Non-pigmented ciliary epithelial cell (primary cell): ENCODE results near the gene TBCCD1.
"Not testable (repeated sequence)": the region's sequence is repeated elsewhere in the genome, so short reads cannot be mapped to it uniquely, and the experiment has no call there.

Experiments used
- DNase-seq: peaks from one replicate; pipeline ENCODE4 v3.0.0-alpha.2; 2010; ENCODE audit warnings: low read depth

Gene TBCCD1

GRCh38 chr3:186596568-186597287 lies 29.6 kb upstream of the TBCCD1 start:
- no peak for DNase-seq

GRCh38 chr3:186594591-186595113 lies 27.5 kb upstream of the TBCCD1 start:
- no peak for DNase-seq

GRCh38 chr3:186593862-186594261 lies 26.7 kb upstream of the TBCCD1 start:
- DNase-seq: no peak

- DNase-seq: no peak
Measured at GRCh38 chr3:186592682-186593081, 25.5 kb upstream of the TBCCD1 start.

GRCh38 chr3:186590580-186591295 lies 23.6 kb upstream of the TBCCD1 start:
- no peak for DNase-seq

- no peak for DNase-seq
Measured at GRCh38 chr3:186589856-186590579, 22.9 kb upstream of the TBCCD1 start.

- DNase-seq: no peak
Measured at GRCh38 chr3:186589121-186589520, 22.0 kb upstream of the TBCCD1 start.

GRCh38 chr3:186588632-186589031 lies 21.5 kb upstream of the TBCCD1 start:
- DNase-seq: no peak

- no peak for DNase-seq
Measured at GRCh38 chr3:186587183-186587582, 20.0 kb upstream of the TBCCD1 start.

GRCh38 chr3:186586245-186586644 lies 19.1 kb upstream of the TBCCD1 start:
- DNase-seq: not testable (repeated sequence)

- DNase-seq: no peak
Measured at GRCh38 chr3:186583831-186584230, 16.7 kb upstream of the TBCCD1 start.

- DNase-seq: no peak
Measured at GRCh38 chr3:186582541-186582940, 15.4 kb upstream of the TBCCD1 start.

GRCh38 chr3:186580785-186581184 lies 13.6 kb upstream of the TBCCD1 start:
- no peak for DNase-seq

GRCh38 chr3:186577521-186577920 lies 10.4 kb upstream of the TBCCD1 start:
- DNase-seq: no peak

GRCh38 chr3:186571644-186572013 lies 4.5 kb upstream of the TBCCD1 start:
- DNase-seq: no peak

- DNase-seq: no peak
Measured at GRCh38 chr3:186570941-186571643, 4.0 kb upstream of the TBCCD1 start.

GRCh38 chr3:186570096-186570940 lies 3.2 kb upstream of the TBCCD1 start, which contains the start of gene DNAJB11:
TSS of gene DNAJB11 (plus strand) at chr3:186570720. CDS start at chr3:186570898, 178 bp downstream.
- peak; percentile 99 for DNase-seq

- no peak for DNase-seq
Measured at GRCh38 chr3:186569779-186570095, 2.6 kb upstream of the TBCCD1 start.

GRCh38 chr3:186569361-186569760 lies 2.2 kb upstream of the TBCCD1 start:
- DNase-seq: not testable (repeated sequence)

- no peak for DNase-seq
Measured at GRCh38 chr3:186566772-186567071, 417 bp downstream of the TBCCD1 start.

GRCh38 chr3:186564586-186564985 lies 2.6 kb downstream of the TBCCD1 start:
- DNase-seq: no peak
